SU-DHL-6 (cell line): ENCODE measurements around the gene COL6A1.

Source experiments
- CTCF ChIP-seq: fragments of 200-600 bp; sonication (generic); IDR thresholded peaks from one replicate; pipeline ENCODE4 v1.5.1; 2017; ENCODE audit warnings: antibody characterized with exemption, mild to moderate bottlenecking, low read length, moderate library complexity; ENCODE audit not compliant: insufficient read depth, poor library complexity, severe bottlenecking
- EZH2phosphoT487 ChIP-seq: fragments of 200-600 bp; sonication (generic), shearing (Covaris generic); conservative IDR thresholded peaks from 2 replicates; pipeline ENCODE4 v1.6.1; 2018; ENCODE audit warnings: mild to moderate bottlenecking, antibody characterized with exemption, low read length, moderate library complexity, mixed read lengths

GRCh38 chr21:45941338-45941710 is 40.2 kb upstream of the COL6A1 start:
- TF ChIP-seq CTCF (no peak), EZH2phosphoT487 (no peak)
